H1 (cell line): ENCODE results near the gene CCDC88A. TPM values are rescaled to one million over a fixed set of nuclear protein-coding genes. Genes with fewer than 3 reads are reported as not detected.

Experiments used
- CBX5 ChIP-seq: fragments of 300-800, 300-1000 bp; sonication (generic); IDR thresholded peaks from 2 replicates; pipeline ENCODE4 v1.7.1; 2016; ENCODE audit warnings: antibody characterized with exemption, low read length, low read depth
- CBX8 ChIP-seq: fragments of 300-800, 300-1000 bp; sonication (generic); IDR thresholded peaks from 2 replicates; pipeline ENCODE4 v1.7.1; 2016; ENCODE audit warnings: low read depth, low read length, borderline replicate concordance
- CHD1 ChIP-seq: IDR thresholded peaks from 2 replicates; pipeline ENCODE4 v1.6.1; 2012; ENCODE audit warnings: low read depth, low read length, improper control_type of control experiment
- EP300 ChIP-seq, 2 experiments: IDR thresholded peaks; 1 replicate in 1 of 2; 2 replicates in 1 of 2; pipeline ENCODE4 v1.6.1; 2011 to 2012; ENCODE audit warnings: low read depth in 2 of 2, low read length in 2 of 2, mild to moderate bottlenecking in 2 of 2, borderline replicate concordance in 1 of 2, inconsistent platforms in 1 of 2, moderate library complexity in 1 of 2
- SIN3A ChIP-seq, 2 experiments: IDR thresholded peaks in 1 of 2; conservative IDR thresholded peaks in 1 of 2; 2 replicates each; pipeline ENCODE4 v1.6.1; 2011 to 2012; ENCODE audit warnings: low read length in 2 of 2, improper control_type of control experiment in 1 of 2, low read depth in 1 of 2, mild to moderate bottlenecking in 1 of 2
- SP2 ChIP-seq: IDR thresholded peaks from 2 replicates; pipeline ENCODE4 v1.6.1; 2012; ENCODE audit warnings: mild to moderate bottlenecking, low read length, inconsistent platforms
- polyA plus RNA-seq, 7 experiments: library from polyadenylated mRNA; depleted of rRNA in 3 of 7; stranded (reverse) in 5 of 7; unstranded in 2 of 7; fragments of >200 nt in 5 of 7; fragments of 200-250 nt in 2 of 7; gene quantifications; 1 replicate in 5 of 7; 2 replicates in 1 of 7; 4 replicates in 1 of 7; pipeline versions ENCODE4 v1.2.1 to v1.2.3, GENCODE V29; 2011 to 2013; ENCODE audit warnings: missing spikeins in 2 of 7, mixed read lengths in 2 of 7
- total RNA-seq: library from RNA; stranded (reverse); fragmentation: NEBNext Ultra II Directional; extraction: Animal tissue kit (Norgen Biotek cat#: 25700); gene quantifications from 2 replicates; pipeline ENCODE4 v1.2.1, GENCODE V29; 2021

CCDC88A gene
- total and polyA plus RNA-seq, 2 of the 8 experiments (the other 6 are each of a cell fraction or from before 2014, with no cell fraction given) = 27.0 to 98.0 TPM

GRCh38 chr2:55420439-55420725 lies 726 bp upstream of the CCDC88A start (continued):
- TF ChIP-seq CBX5 (no peak), EP300 (IDR thresholded peaks at IDR 0.05; ENCODE audit: borderline replicate concordance in 1 of 2, low read depth in 2 of 2, low read length in 2 of 2) (no peak), CBX8 (no peak), SP2 (no peak), SIN3A (conservative IDR thresholded peaks at IDR 0.05 in 1 of 2, IDR thresholded peaks at IDR 0.05 in 1 of 2; ENCODE audit: low read depth in 1 of 2, low read length in 2 of 2) (no peak), CHD1 (no peak)
